PFSK-1 (cell line): ENCODE data around the gene CYS1.

Experiments
- FOXP2 ChIP-seq: optimal IDR thresholded peaks from 2 replicates; pipeline ENCODE3; 2011; ENCODE audit warnings: borderline replicate concordance, control low read depth, inconsistent platforms; ENCODE audit not compliant: insufficient read depth; ENCODE audit errors: extremely low read length, extremely low read depth
- POLR2AphosphoS5 ChIP-seq: IDR thresholded peaks from 2 replicates; pipeline ENCODE4 v1.6.1; 2012; ENCODE audit warnings: low read depth, mild to moderate bottlenecking, control low read depth, low read length, moderate library complexity
- SIN3A ChIP-seq: IDR thresholded peaks from 2 replicates; pipeline ENCODE4 v1.6.1; 2012; ENCODE audit warnings: mild to moderate bottlenecking, low read length, moderate library complexity, borderline replicate concordance; ENCODE audit not compliant: insufficient read depth
- TAF1 ChIP-seq: IDR thresholded peaks from 2 replicates; pipeline ENCODE4 v1.6.1; 2012; ENCODE audit warnings: low read length, control low read depth, borderline replicate concordance; ENCODE audit not compliant: insufficient read depth
- TF ChIP-seq, protein P1 (sequence below), 2 experiments: IDR thresholded peaks; 2 replicates each; pipeline versions ENCODE4 v1.6.1 to v1.8.0; 2011 to 2012; ENCODE audit warnings: low read depth in 2 of 2, low read length in 2 of 2, control low read depth in 1 of 2, inconsistent platforms in 1 of 2, mild to moderate bottlenecking in 1 of 2, moderate library complexity in 1 of 2; ENCODE audit not compliant: insufficient read depth in 1 of 2

CYS1 gene

DNA sequence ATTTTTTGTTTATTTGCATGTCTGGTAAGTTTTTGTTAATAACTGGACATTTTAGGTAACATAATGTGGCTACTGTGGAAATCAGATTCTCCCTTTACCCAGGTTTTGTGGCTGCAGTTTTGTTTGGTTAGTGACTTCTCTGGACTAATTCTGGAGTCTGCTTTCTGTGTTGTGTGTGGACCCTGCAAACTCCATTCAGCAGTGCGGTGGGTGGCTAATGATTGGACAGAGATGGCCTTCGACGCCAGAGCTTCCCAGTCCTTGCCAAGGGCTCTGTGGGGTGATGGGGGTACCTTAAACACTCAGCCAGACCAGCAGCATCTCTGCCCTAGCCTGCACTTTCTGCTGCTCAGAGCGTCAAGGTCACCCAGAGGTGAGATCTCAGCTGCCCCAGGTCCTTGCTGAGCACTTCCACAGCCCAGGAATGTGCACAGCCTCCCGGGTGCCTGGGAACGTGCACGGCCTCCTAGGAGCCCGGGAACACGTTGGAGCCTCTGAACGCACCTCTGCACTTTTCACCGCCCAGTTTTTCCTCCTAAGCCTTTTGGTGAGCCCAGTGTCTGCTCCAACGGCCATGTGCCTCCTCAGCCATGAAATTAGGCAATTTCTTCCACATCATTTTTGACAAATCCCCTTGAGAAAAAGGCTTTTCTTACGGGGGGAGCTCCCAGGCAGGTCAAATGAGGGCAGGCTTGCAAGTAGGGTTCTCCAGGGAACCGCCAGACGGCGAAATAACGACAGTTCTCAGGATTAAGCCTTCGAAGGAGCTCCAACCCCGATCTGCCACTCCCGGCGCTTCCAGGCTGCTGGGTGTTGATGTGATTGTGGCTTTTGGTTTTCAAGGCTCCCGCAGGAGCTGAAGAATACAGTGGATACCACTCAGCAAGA is 72.0 kb downstream of the CYS1 start:
- no peak for TF ChIP-seq TAF1
- no peak for TF ChIP-seq FOXP2
- TF ChIP-seq, protein P1, sequence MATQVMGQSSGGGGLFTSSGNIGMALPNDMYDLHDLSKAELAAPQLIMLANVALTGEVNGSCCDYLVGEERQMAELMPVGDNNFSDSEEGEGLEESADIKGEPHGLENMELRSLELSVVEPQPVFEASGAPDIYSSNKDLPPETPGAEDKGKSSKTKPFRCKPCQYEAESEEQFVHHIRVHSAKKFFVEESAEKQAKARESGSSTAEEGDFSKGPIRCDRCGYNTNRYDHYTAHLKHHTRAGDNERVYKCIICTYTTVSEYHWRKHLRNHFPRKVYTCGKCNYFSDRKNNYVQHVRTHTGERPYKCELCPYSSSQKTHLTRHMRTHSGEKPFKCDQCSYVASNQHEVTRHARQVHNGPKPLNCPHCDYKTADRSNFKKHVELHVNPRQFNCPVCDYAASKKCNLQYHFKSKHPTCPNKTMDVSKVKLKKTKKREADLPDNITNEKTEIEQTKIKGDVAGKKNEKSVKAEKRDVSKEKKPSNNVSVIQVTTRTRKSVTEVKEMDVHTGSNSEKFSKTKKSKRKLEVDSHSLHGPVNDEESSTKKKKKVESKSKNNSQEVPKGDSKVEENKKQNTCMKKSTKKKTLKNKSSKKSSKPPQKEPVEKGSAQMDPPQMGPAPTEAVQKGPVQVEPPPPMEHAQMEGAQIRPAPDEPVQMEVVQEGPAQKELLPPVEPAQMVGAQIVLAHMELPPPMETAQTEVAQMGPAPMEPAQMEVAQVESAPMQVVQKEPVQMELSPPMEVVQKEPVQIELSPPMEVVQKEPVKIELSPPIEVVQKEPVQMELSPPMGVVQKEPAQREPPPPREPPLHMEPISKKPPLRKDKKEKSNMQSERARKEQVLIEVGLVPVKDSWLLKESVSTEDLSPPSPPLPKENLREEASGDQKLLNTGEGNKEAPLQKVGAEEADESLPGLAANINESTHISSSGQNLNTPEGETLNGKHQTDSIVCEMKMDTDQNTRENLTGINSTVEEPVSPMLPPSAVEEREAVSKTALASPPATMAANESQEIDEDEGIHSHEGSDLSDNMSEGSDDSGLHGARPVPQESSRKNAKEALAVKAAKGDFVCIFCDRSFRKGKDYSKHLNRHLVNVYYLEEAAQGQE (IDR thresholded peaks at IDR 0.05; ENCODE audit: insufficient read depth in 1 of 2, low read depth in 2 of 2, low read length in 2 of 2): no peak
- TF ChIP-seq POLR2AphosphoS5: no peak
- TF ChIP-seq SIN3A: no peak

DNA sequence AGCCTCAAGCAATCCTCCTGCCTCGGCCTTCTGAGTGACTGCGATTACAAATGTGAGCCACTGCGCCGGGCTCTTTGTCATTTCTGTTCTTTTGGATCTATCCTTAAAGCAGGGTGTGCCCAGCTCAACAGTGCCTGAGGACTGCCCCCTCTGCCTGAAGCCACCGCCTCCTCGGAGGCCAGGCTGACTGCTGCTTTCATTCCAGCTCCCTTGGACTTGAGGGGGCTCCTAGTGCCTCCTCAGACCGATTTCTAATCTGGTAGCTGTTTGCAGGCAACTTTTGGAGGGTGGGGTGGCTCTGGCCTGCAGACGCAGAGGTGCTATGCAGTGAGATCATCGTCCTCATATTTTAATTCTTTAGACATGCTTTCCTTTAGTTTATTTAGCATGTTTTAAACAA is 72.8 kb downstream of the CYS1 start:
- no peak for TF ChIP-seq FOXP2
- no peak for TF ChIP-seq TAF1
- TF ChIP-seq, protein P1 (IDR thresholded peaks at IDR 0.05; ENCODE audit: insufficient read depth in 1 of 2, low read depth in 2 of 2, low read length in 2 of 2): no peak
- no peak for TF ChIP-seq POLR2AphosphoS5
- no peak for TF ChIP-seq SIN3A
